Neural cell (in vitro differentiated cells): ENCODE measurements around the gene GRM1. TPM values are rescaled to one million over a fixed set of nuclear protein-coding genes. Genes with fewer than 3 reads are reported as not detected.

Source experiments
- H2AFZ ChIP-seq: fragments of 200-600, 300-800 bp; sonication (generic), shearing (Covaris generic); 2 replicates; pipeline ENCODE4 v1.6.0; 2014; ENCODE audit warnings: low read depth, mild to moderate bottlenecking, antibody characterized with exemption, low read length, moderate library complexity
- H3F3A ChIP-seq: fragments of 200-600 bp; shearing (Covaris generic); 2 replicates; pipeline ENCODE4 v1.6.1; 2016; ENCODE audit warnings: mild to moderate bottlenecking, moderate library complexity, mixed read lengths, antibody characterized with exemption, low read length; ENCODE audit not compliant: insufficient read depth, poor library complexity, severe bottlenecking
- H3K27ac ChIP-seq: fragments of 200-600, 300-800 bp; sonication (generic), shearing (Covaris generic); 2 replicates; pipeline ENCODE4 v1.5.1; 2014; ENCODE audit warnings: mild to moderate bottlenecking, low read length, moderate library complexity
- H3K27me3 ChIP-seq: fragments of 300-800, 200-600 bp; sonication (generic), shearing (Covaris generic); 2 replicates; pipeline ENCODE4 v1.6.0; 2014; ENCODE audit warnings: mild to moderate bottlenecking, low read depth, low read length, moderate library complexity; ENCODE audit not compliant: insufficient read depth
- H3K36me3 ChIP-seq: fragments of 300-800, 200-600 bp; sonication (generic), shearing (Covaris generic); 2 replicates; pipeline ENCODE4 v1.5.1; 2014; ENCODE audit warnings: mild to moderate bottlenecking, antibody characterized with exemption, low read length, moderate library complexity; ENCODE audit not compliant: insufficient read depth
- H3K4me2 ChIP-seq: fragments of 300-800, 200-600 bp; sonication (generic), shearing (Covaris generic); 2 replicates; pipeline ENCODE4 v1.6.0; 2014; ENCODE audit warnings: mild to moderate bottlenecking, low read length
- H3K4me3 ChIP-seq: fragments of 300-800, 200-600 bp; sonication (generic), shearing (Covaris generic); 2 replicates; pipeline ENCODE4 v1.5.1; 2014; ENCODE audit warnings: mild to moderate bottlenecking, low read length, moderate library complexity
- H3K79me2 ChIP-seq: fragments of 200-600 bp; shearing (Covaris generic); replicated peaks from 2 replicates; pipeline ENCODE4 v1.6.0; 2014; ENCODE audit warnings: mild to moderate bottlenecking, low read length, moderate library complexity; ENCODE audit not compliant: insufficient read depth
- H3K9ac ChIP-seq: fragments of 300-800, 200-600 bp; sonication (generic), shearing (Covaris generic); 2 replicates; pipeline ENCODE4 v1.6.1; 2016; ENCODE audit warnings: mild to moderate bottlenecking, low read length, mixed read lengths
- H3K9me2 ChIP-seq: fragments of 200-600 bp; shearing (Covaris generic); 2 replicates; pipeline ENCODE4 v1.6.1; 2016; ENCODE audit warnings: mild to moderate bottlenecking, low read length, mixed read lengths; ENCODE audit not compliant: insufficient read depth
- H3K9me3 ChIP-seq: fragments of 200-600, 300-800 bp; sonication (generic), shearing (Covaris generic); 2 replicates; pipeline ENCODE4 v1.6.1; 2016; ENCODE audit warnings: mild to moderate bottlenecking, mixed run types, low read length, moderate library complexity, mixed read lengths
- H4K20me1 ChIP-seq: fragments of 200-600 bp; shearing (Covaris generic); 2 replicates; pipeline ENCODE4 v1.6.1; 2016; ENCODE audit warnings: mild to moderate bottlenecking, mixed run types; ENCODE audit not compliant: insufficient read depth
- CTCF ChIP-seq: fragments of 450-650 bp; IDR thresholded peaks from 2 replicates; pipeline ENCODE4 v1.5.1; 2014; ENCODE audit warnings: antibody characterized with exemption, mild to moderate bottlenecking, moderate library complexity; ENCODE audit not compliant: poor library complexity, severe bottlenecking
- EP300 ChIP-seq: fragments of 450-650 bp; conservative IDR thresholded peaks from 2 replicates; pipeline ENCODE4 v1.6.1; 2014; ENCODE audit warnings: antibody characterized with exemption, mild to moderate bottlenecking, moderate library complexity; ENCODE audit not compliant: poor library complexity, severe bottlenecking
- EZH2 ChIP-seq: fragments of 200-600, 300-800 bp; shearing (Covaris generic), sonication (generic); IDR thresholded peaks from 2 replicates; pipeline ENCODE4 v1.6.1; 2014; ENCODE audit warnings: antibody characterized with exemption, low read length, borderline replicate concordance, mild to moderate bottlenecking; ENCODE audit not compliant: insufficient read depth, poor library complexity, severe bottlenecking
- MXI1 ChIP-seq: fragments of 450-650 bp; conservative IDR thresholded peaks from 2 replicates; pipeline ENCODE4 v1.6.1; 2014; ENCODE audit warnings: antibody characterized with exemption, mild to moderate bottlenecking; ENCODE audit not compliant: poor library complexity, severe bottlenecking
- POLR2AphosphoS5 ChIP-seq: IDR thresholded peaks from 2 replicates; pipeline ENCODE4 v1.6.1; 2012
- RAD21 ChIP-seq: fragments of 450-650 bp; conservative IDR thresholded peaks from 2 replicates; pipeline ENCODE4 v1.6.1; 2014; ENCODE audit warnings: antibody characterized with exemption, mild to moderate bottlenecking, moderate library complexity
- REST ChIP-seq: IDR thresholded peaks from 2 replicates; pipeline ENCODE4 v1.6.1; 2012; ENCODE audit warnings: borderline replicate concordance
- SMC3 ChIP-seq: fragments of 450-650 bp; conservative IDR thresholded peaks from 2 replicates; pipeline ENCODE4 v1.6.1; 2014; ENCODE audit warnings: antibody characterized with exemption, mild to moderate bottlenecking, moderate library complexity; ENCODE audit not compliant: poor library complexity
- TAF1 ChIP-seq: IDR thresholded peaks from 2 replicates; pipeline ENCODE4 v1.6.1; 2012; ENCODE audit warnings: low read depth
- polyA plus RNA-seq: library from polyadenylated mRNA; depleted of rRNA; stranded (reverse); fragments of >200 nt; gene quantifications from 2 replicates; pipeline ENCODE4 v1.2.3, GENCODE V29; 2014

The GRM1 gene
- polyA plus RNA-seq, 1 donor from 2014 or later = 2.9 TPM

GRCh38 chr6:146095481-146095880 lies 66.6 kb downstream of the GRM1 start:
- H4K20me1 ChIP-seq = no peaks in the 10 kb centered on the region
- H2AFZ ChIP-seq = no peak overlapping the region
- no peaks in the 10 kb centered on the region for H3F3A ChIP-seq
- H3K27me3 ChIP-seq = no peaks in the 10 kb centered on the region
- H3K36me3 ChIP-seq = no peaks in the 10 kb centered on the region
- no peak overlapping the region for H3K27ac ChIP-seq
- no peak for TF ChIP-seq RAD21
- no peak for TF ChIP-seq EP300
- no peak for TF ChIP-seq MXI1
- TF ChIP-seq CTCF = no peak
- no peak for TF ChIP-seq TAF1
- no peak for TF ChIP-seq REST
- no peak for TF ChIP-seq SMC3
- TF ChIP-seq EZH2 = no peak
- no peak for TF ChIP-seq POLR2AphosphoS5
- H3K79me2 ChIP-seq = no peaks in the 10 kb centered on the region
- H3K9ac ChIP-seq = no peak overlapping the region
- H3K9me3 ChIP-seq = no peaks in the 10 kb centered on the region
- no peaks in the 10 kb centered on the region for H3K9me2 ChIP-seq
- H3K4me3 ChIP-seq = no peak overlapping the region
- no peak overlapping the region for H3K4me2 ChIP-seq

GRCh38 chr6:146097586-146097985 lies 68.7 kb downstream of the GRM1 start:
- no peaks in the 10 kb centered on the region for H3K9me2 ChIP-seq
- no peaks in the 10 kb centered on the region for H3K79me2 ChIP-seq
- H3K9ac ChIP-seq = no peak overlapping the region
- H3K9me3 ChIP-seq = no peaks in the 10 kb centered on the region
- H3F3A ChIP-seq = no peaks in the 10 kb centered on the region
- H4K20me1 ChIP-seq = no peaks in the 10 kb centered on the region
- H3K4me2 ChIP-seq = no peak overlapping the region
- TF ChIP-seq REST (no peak), EP300 (peak; percentile 64)
- H3K27ac ChIP-seq = no peak overlapping the region
- H3K36me3 ChIP-seq = no peaks in the 10 kb centered on the region
- no peaks in the 10 kb centered on the region for H3K27me3 ChIP-seq
- H3K4me3 ChIP-seq = no peak overlapping the region
- no peak overlapping the region for H2AFZ ChIP-seq
